Cardiac septum (tissue), 1 donor: ENCODE data around the gene RAP1GDS1. TPM values are rescaled to one million over a fixed set of nuclear protein-coding genes. Genes with fewer than 3 reads are reported as not detected.

Source experiments
- total RNA-seq: library from RNA; stranded (reverse); fragmentation: NEBNext Ultra II Directional; extraction: Animal tissue kit (Norgen Biotek cat#: 25700); gene quantifications from one replicate; pipeline ENCODE4 v1.2.1, GENCODE V29; 2021
- donor health status: DM: no; HTN: no; CAD: no.

The RAP1GDS1 gene
- total RNA-seq, 1 donor from 2014 or later = 18.9 TPM

Other genes starting within 250 kb of the RAP1GDS1 start
- gene STPG2, start 117.9 kb upstream of the RAP1GDS1 start, total RNA-seq = 0.19 TPM